NT2/D1 (cell line): ENCODE results near the gene ADARB2.

ENCODE experiments used
- SUZ12 ChIP-seq: IDR thresholded peaks from 2 replicates; pipeline ENCODE4 v1.6.1; 2011; ENCODE audit not compliant: insufficient read length, insufficient read depth; ENCODE audit errors: extremely low read depth
- YY1 ChIP-seq: IDR thresholded peaks from 2 replicates; pipeline ENCODE4 v1.6.1; 2011; ENCODE audit not compliant: insufficient read length, insufficient read depth
- ZNF274 ChIP-seq: IDR thresholded peaks from 2 replicates; pipeline ENCODE4 v1.6.1; 2011; ENCODE audit warnings: mild to moderate bottlenecking, low read depth, low read length

GRCh38 chr10:1734288-1734687 is 3.0 kb downstream of the ADARB2 start:
- TF ChIP-seq YY1: no peak
- no peak for TF ChIP-seq ZNF274
- no peak for TF ChIP-seq SUZ12
